NCI-H146 (cell line): ENCODE data around the gene BAIAP3.
A peak's percentile ranks its signal among the peaks of the same experiment; 100 is the strongest.
"Not testable (repeated sequence)": the region's sequence is repeated elsewhere in the genome, so short reads cannot be mapped to it uniquely, and the experiment has no call there.

Experiments used
- DNase-seq: peaks from one replicate; lab custom pipeline; 2025; lab: John Stamatoyannopoulos, UW

Gene BAIAP3

GRCh38 chr16:1318268-1318545 lies 15.2 kb upstream of the BAIAP3 start:
- DNase-seq = no peak

- no peak for DNase-seq
These were observed 14.4 kb upstream of the BAIAP3 start for GRCh38 chr16:1319041-1319440.

GRCh38 chr16:1320097-1320496 lies 13.3 kb upstream of the BAIAP3 start:
- no peak for DNase-seq

- no peak for DNase-seq
These were observed 12.7 kb upstream of the BAIAP3 start for GRCh38 chr16:1320658-1321240.

GRCh38 chr16:1322407-1322806 lies 11.0 kb upstream of the BAIAP3 start:
- no peak for DNase-seq

- no peak for DNase-seq
These were observed 9.9 kb upstream of the BAIAP3 start for GRCh38 chr16:1323296-1324239.

GRCh38 chr16:1324286-1324826 lies 9.1 kb upstream of the BAIAP3 start:
- no peak for DNase-seq

- no peak for DNase-seq
These were observed 8.2 kb upstream of the BAIAP3 start for GRCh38 chr16:1325261-1325660.

- no peak for DNase-seq
These were observed 7.6 kb upstream of the BAIAP3 start for GRCh38 chr16:1325673-1326371.

- DNase-seq = no peak
These were observed 7.1 kb upstream of the BAIAP3 start for GRCh38 chr16:1326391-1326790.

GRCh38 chr16:1326946-1327618 lies 6.4 kb upstream of the BAIAP3 start:
- DNase-seq = no peak

- no peak for DNase-seq
These were observed 5.9 kb upstream of the BAIAP3 start for GRCh38 chr16:1327619-1327947.

- DNase-seq = not testable (repeated sequence)
These were observed 5.3 kb upstream of the BAIAP3 start for GRCh38 chr16:1328136-1328535.

- not testable (repeated sequence) for DNase-seq
These were observed 4.5 kb upstream of the BAIAP3 start for GRCh38 chr16:1328961-1329360.

GRCh38 chr16:1330260-1330914 lies 3.1 kb upstream of the BAIAP3 start:
- DNase-seq = peak; percentile 17

- DNase-seq = no peak
These were observed 2.3 kb upstream of the BAIAP3 start for GRCh38 chr16:1330931-1331711.

GRCh38 chr16:1331712-1332617 lies 1.5 kb upstream of the BAIAP3 start:
- DNase-seq = peak; percentile 95

GRCh38 chr16:1332618-1333148 lies 762 bp upstream of the BAIAP3 start:
- DNase-seq = no peak

- peak; percentile 27 for DNase-seq
These were observed 632 bp downstream of the BAIAP3 start for GRCh38 chr16:1333854-1334700.
